Coronary artery (tissue), 2 donors: ENCODE results near the gene DOK3.

Experiments
- DNase-seq: peaks from one replicate; pipeline ENCODE4 v3.0.0-alpha.2; 2017; ENCODE audit warnings: low spot score
- H3K27ac ChIP-seq, 2 donors: fragments of 200-600 bp; sonication (generic); one replicate each; pipeline ENCODE4 v1.5.1; 2016 to 2019
- H3K4me3 ChIP-seq: fragments of 200-600 bp; sonication (generic); 2 replicates; pipeline ENCODE4 v1.5.1; 2016; ENCODE audit warnings: mild to moderate bottlenecking, moderate library complexity
- CTCF ChIP-seq: fragments of 200-600 bp; sonication (generic); IDR thresholded peaks from one replicate; pipeline ENCODE4 v1.5.1; 2019; ENCODE audit warnings: antibody characterized with exemption

Gene DOK3

GRCh38 chr5:177493795-177494345 lies 15.8 kb downstream of the DOK3 start:
- Histone ChIP-seq H3K4me3 (peak overlapping the region; percentile 98), H3K27ac (peak overlapping the region; percentile 91 to 100)
- TF ChIP-seq CTCF, result no peak
- DNase-seq, result no peak

- peak overlapping the region; percentile 98 for H3K4me3 ChIP-seq
- no peak for DNase-seq
- peak overlapping the region; percentile 91 to 100 for H3K27ac ChIP-seq
- no peak for TF ChIP-seq CTCF
Measured at GRCh38 chr5:177492841-177493240, 16.8 kb downstream of the DOK3 start.

- Histone ChIP-seq H3K4me3 (peak overlapping the region; percentile 98), H3K27ac (peak overlapping the region; percentile 91 to 100)
- no peak for TF ChIP-seq CTCF
- DNase-seq, result no peak
Measured at GRCh38 chr5:177491983-177492746, 17.5 kb downstream of the DOK3 start.

- peak; percentile 82 for TF ChIP-seq CTCF
- no peak for DNase-seq
- Histone ChIP-seq H3K27ac (peak overlapping the region; percentile 91 to 100), H3K4me3 (peak overlapping the region; percentile 98)
Measured at GRCh38 chr5:177491429-177491945, 18.1 kb downstream of the DOK3 start.

- peak overlapping the region; percentile 91 to 100 for H3K27ac ChIP-seq
- H3K4me3 ChIP-seq, result peak overlapping the region; percentile 98
- DNase-seq, result no peak
- TF ChIP-seq CTCF, result no peak
Measured at GRCh38 chr5:177490992-177491391, 18.6 kb downstream of the DOK3 start.

- no peak for TF ChIP-seq CTCF
- peak overlapping the region; percentile 98 for H3K4me3 ChIP-seq
- peak overlapping the region; percentile 91 to 100 for H3K27ac ChIP-seq
- DNase-seq, result no peak
Measured at GRCh38 chr5:177490311-177490991, 19.2 kb downstream of the DOK3 start.
